GM06990 (cell line): ENCODE data around the gene SELPLG.

Experiments
- DNase-seq: peaks from one replicate; pipeline ENCODE4 v3.0.0-alpha.2; 2011; ENCODE audit not compliant: insufficient read length; ENCODE audit errors: extremely low read depth
- H3K27me3 ChIP-seq: replicated peaks from 2 replicates; pipeline ENCODE4 v1.6.0; 2011; ENCODE audit warnings: low read length; ENCODE audit not compliant: control insufficient read depth, insufficient read depth
- H3K36me3 ChIP-seq: 2 replicates; pipeline ENCODE4 v1.5.1; 2011; ENCODE audit warnings: low read length; ENCODE audit not compliant: control insufficient read depth, insufficient read depth
- H3K4me3 ChIP-seq: replicated peaks from 2 replicates; pipeline ENCODE4 v1.5.1; 2011; ENCODE audit warnings: low read depth, mild to moderate bottlenecking, control low read depth, low read length
- TF ChIP-seq, protein P1 (sequence below): IDR thresholded peaks from 2 replicates; pipeline ENCODE4 v1.5.1; 2011; ENCODE audit warnings: low read length, control low read depth, mild to moderate bottlenecking, inconsistent platforms; ENCODE audit not compliant: insufficient read depth, poor library complexity, severe bottlenecking

The SELPLG gene

DNA sequence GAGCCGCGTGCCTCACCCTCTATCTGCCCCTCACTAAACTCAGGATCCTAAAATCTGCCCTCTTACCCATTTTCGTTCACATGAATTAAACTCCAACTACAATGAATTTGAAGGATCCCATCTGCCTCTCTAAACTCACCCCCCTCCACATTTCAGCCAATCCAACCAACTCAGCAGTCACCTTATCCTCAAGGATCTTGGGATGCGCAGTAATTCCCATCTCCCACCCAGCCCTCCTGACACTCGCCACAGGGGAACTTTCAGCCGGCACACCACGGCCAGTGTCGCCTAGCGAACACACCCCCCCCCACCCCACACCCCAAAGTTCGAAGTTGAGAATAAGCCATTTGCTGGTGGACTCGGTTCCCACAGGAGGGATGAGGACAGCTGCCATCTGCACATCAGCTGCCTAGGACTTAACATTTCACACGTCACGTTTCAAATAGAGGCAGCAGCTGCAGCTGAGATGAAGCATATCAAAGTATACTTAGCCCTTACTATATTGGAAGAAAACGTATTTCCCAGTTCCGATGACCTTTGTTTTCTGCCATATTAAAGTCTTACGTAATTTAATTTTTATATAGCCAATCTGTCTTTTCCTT is 8.7 kb upstream of the SELPLG start:
- Histone ChIP-seq H3K27me3 (no peaks in the 10 kb centered on the region), H3K4me3 (no peak overlapping the region), H3K36me3 (peaks cover 8% of the 10 kb centered on the region)
- TF ChIP-seq, protein P1, sequence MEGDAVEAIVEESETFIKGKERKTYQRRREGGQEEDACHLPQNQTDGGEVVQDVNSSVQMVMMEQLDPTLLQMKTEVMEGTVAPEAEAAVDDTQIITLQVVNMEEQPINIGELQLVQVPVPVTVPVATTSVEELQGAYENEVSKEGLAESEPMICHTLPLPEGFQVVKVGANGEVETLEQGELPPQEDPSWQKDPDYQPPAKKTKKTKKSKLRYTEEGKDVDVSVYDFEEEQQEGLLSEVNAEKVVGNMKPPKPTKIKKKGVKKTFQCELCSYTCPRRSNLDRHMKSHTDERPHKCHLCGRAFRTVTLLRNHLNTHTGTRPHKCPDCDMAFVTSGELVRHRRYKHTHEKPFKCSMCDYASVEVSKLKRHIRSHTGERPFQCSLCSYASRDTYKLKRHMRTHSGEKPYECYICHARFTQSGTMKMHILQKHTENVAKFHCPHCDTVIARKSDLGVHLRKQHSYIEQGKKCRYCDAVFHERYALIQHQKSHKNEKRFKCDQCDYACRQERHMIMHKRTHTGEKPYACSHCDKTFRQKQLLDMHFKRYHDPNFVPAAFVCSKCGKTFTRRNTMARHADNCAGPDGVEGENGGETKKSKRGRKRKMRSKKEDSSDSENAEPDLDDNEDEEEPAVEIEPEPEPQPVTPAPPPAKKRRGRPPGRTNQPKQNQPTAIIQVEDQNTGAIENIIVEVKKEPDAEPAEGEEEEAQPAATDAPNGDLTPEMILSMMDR = no peak
- no peak for DNase-seq

DNA sequence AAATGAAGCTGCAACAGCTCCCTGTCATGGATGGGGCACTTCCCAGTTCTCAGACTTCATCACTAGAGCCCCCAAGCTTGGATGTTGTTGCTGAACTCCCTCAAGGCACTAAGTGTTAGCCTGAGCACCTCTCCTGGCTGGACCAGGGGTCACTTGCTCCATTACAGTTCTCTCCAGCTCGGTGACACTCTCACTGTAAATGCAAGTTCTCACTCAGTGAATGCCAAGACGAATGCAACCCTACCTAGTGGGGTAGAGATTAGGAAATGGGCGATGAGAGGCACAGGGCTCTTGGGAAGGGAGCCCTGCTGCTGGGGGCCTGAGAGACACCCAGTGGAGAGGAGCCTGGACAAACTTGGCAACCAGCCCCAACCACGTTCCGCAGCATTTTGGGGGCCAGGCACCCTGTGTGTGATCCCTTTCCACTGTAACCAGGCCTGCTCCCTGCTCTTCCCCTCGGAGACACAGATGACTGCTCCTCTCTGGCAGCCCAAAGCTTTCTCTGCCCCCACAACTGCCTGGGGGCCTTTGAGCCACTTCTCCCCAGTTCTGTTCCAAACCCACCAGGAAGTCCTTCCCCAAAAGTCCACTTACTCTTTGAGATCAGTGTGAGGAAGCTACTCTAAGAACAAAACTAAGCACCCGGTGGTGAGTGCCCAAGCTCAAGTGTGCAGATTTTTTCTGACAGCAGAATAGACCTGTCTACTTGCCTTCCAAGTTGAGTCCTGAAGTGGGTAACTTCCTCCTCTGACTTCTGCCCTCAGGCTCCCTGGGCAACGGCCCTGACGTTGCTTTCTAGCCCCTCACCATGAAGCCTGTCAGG is 8.0 kb upstream of the SELPLG start:
- TF ChIP-seq, protein P1 = no peak
- DNase-seq = no peak
- H3K27me3 ChIP-seq = no peaks in the 10 kb centered on the region
- H3K4me3 ChIP-seq = no peak overlapping the region
- peaks cover 8% of the 10 kb centered on the region for H3K36me3 ChIP-seq

- DNase-seq = no peak
Measured at GRCh38 chr12:108640802-108641445, 7.2 kb upstream of the SELPLG start.

DNA sequence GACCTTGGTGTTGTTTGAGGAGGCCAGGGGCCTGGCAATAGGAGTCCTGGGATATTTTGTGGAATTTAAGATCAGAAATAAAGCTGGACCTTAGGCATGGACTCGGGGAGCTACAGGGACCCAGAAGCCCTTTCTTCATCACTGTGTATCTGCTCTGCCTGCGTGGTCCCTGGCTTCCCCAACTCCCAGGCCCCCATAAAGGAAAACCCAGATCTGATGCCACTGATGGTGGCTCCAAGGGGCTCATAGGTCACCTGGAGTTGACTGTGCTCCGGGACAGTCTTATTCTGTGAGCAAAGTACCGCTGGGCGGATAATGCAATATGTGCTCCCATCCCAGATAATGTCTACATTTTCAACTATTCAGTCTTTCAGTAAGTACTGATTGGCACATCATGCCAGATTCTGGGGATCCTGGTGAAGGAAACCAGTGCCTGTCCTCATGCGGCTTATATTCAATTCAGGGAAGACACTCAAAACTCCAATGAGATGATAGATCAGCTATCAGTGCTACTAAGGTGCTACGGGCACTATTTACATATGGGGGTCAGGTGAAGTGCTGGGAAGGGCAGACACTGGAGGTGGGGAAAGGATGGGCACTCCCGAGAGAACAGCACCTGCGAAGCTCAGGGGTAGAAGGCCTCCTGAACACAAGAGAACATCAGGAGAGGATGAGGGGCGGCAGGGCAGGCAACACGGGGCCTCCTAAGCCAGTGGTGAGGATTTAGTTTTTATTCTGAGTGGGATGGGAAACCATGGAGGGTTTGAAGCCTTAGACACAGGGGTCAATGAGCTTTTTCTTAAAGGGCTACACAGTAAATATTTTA is 5.5 kb upstream of the SELPLG start:
- H3K36me3 ChIP-seq = no peaks in the 10 kb centered on the region; the same call in 1 of the 2 replicates
- no peak overlapping the region for H3K4me3 ChIP-seq
- DNase-seq = no peak
- TF ChIP-seq, protein P1 = no peak
- H3K27me3 ChIP-seq = no peaks in the 10 kb centered on the region

More at GRCh38 chr12:108640802-108641445, 7.2 kb upstream of the SELPLG start:
- no peaks in the 10 kb centered on the region for H3K27me3 ChIP-seq
- no peak overlapping the region for H3K4me3 ChIP-seq
- TF ChIP-seq, protein P1 = no peak
- H3K36me3 ChIP-seq = peaks cover 3% of the 10 kb centered on the region

GRCh38 chr12:108638141-108638827 is 4.6 kb upstream of the SELPLG start:
- no peak for DNase-seq
- TF ChIP-seq, protein P1 = no peak
- H3K27me3 ChIP-seq = no peaks in the 10 kb centered on the region
- H3K36me3 ChIP-seq = no peaks in the 10 kb centered on the region; the same call in 1 of the 2 replicates
- H3K4me3 ChIP-seq = no peak overlapping the region
